Prostate gland (tissue), 2 donors: ENCODE measurements around the gene SH2D3C.

Experiments used
- POLR2A ChIP-seq: fragments of 450-650 bp; IDR thresholded peaks from one replicate; pipeline ENCODE4 v1.6.1; 2016; ENCODE audit warnings: antibody characterized with exemption, mild to moderate bottlenecking
- POLR2AphosphoS5 ChIP-seq: sonication (generic); formaldehyde crosslinking; IDR thresholded peaks from one replicate; pipeline ENCODE4 v1.6.1; 2017; ENCODE audit warnings: antibody characterized with exemption
- TF ChIP-seq, protein P1 (sequence below), 4 experiments: fragments of 200-600 bp in 2 of 4; fragments of 450-650 bp in 2 of 4; sonication (generic) in 2 of 4; IDR thresholded peaks; 1 replicate in 3 of 4; 2 replicates in 1 of 4; pipeline ENCODE4 v1.5.1; 2016 to 2019; ENCODE audit warnings: antibody characterized with exemption in 4 of 4, mild to moderate bottlenecking in 2 of 4, moderate library complexity in 2 of 4

DNA sequence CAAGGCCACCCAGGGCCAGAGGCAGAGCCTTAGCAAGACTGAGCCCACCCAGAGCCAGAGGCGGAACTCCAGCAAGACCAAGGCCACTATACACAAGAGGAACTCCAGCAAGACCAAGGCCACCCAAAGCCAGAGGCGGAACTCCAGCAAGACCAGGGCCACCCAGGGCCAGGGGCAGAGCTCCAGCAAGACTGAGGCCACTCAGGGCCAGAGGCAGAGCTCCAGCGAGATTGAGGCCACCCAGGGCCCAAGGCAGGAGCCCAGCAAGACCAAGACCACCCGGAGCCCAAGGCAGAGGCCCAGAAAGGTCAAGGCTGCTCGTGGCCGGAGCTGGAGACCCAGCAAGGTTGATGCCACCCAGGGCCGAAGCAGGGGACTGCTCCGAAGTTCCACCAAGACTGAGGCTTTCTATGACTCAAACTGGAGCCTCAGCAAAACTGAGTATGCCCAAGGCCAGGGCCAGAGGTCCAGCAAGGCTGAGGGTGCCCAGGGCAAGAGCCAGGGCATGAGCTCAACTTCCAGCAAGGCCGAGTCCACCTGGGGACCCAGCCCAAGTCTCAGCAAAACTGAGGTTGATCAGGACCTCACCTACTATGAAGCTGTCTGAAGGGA lies 47.6 kb downstream of the SH2D3C start:
- TF ChIP-seq, protein P1, sequence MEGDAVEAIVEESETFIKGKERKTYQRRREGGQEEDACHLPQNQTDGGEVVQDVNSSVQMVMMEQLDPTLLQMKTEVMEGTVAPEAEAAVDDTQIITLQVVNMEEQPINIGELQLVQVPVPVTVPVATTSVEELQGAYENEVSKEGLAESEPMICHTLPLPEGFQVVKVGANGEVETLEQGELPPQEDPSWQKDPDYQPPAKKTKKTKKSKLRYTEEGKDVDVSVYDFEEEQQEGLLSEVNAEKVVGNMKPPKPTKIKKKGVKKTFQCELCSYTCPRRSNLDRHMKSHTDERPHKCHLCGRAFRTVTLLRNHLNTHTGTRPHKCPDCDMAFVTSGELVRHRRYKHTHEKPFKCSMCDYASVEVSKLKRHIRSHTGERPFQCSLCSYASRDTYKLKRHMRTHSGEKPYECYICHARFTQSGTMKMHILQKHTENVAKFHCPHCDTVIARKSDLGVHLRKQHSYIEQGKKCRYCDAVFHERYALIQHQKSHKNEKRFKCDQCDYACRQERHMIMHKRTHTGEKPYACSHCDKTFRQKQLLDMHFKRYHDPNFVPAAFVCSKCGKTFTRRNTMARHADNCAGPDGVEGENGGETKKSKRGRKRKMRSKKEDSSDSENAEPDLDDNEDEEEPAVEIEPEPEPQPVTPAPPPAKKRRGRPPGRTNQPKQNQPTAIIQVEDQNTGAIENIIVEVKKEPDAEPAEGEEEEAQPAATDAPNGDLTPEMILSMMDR (IDR thresholded peaks at IDR 0.05): no peak
- TF ChIP-seq POLR2AphosphoS5 (no peak), POLR2A (no peak)
